GM13976 (cell line): ENCODE data around the gene GREM2.

Experiments used
- DNase-seq: peaks from one replicate; pipeline ENCODE4 v3.0.0; 2012; ENCODE audit warnings: low spot score
- in situ Hi-C: fragments of 300-500 bp; cut with MboI; formaldehyde crosslinking; loops from one replicate; pipeline ENCODE4 v1.12.0; 2022; ENCODE audit warnings: low sequenced_read_pairs, mixed read lengths, inconsistent platforms; ENCODE audit not compliant: unreplicated experiment
- TF ChIP-seq, protein P1 (sequence below): IDR thresholded peaks from 2 replicates; pipeline ENCODE4 v1.5.1; 2012; ENCODE audit warnings: borderline replicate concordance, mild to moderate bottlenecking; ENCODE audit not compliant: insufficient read depth; ENCODE audit errors: extremely low read depth, missing control alignments, control extremely low read depth

The GREM2 gene

DNA sequence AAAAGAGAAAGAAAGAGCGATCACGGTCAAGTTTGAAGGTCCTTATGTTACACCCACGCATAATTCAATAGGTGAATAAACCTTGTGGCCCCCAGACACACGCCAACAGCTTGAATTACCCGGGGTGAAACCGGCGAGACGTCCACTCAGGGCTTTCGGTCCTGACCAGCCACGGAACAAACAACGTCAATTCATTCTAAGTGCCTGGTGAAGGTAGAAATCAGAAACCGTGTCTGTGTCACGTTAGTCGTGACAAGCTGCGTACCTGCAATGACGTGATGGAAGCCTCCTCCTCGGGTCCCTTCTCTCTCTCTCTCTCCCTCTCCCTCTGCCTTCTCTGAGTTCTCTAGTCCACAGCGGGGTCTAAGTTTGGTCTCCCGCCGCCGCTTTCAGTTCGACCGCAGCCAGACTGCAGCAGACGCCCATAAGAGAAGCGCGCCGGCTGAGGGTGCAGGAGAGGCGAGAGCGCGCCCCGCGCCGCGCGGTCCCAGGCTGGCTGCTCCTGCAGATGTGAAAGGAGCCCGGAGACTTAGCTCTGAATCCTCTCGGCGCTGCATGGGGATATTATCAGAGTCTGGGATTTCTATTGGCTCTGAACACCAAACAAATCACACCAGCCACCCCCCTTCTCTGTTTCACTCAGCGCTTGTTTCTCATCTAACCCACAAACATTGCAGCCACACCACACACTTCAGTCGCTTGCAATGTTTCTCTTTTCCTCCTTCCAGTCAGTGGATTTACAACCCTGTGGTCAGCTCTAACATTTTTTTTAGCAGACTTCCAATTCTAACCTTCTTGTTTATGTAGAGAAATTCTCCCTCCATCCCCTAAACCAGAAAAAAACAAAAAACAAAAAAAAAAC is at the start of gene GREM2:
GREM2 (minus strand) TSS at position 537 of the 862 bp plus-strand sequence. CDS start 118,680 bp downstream, outside the sequence.
- in situ Hi-C loops = no loop called here
- DNase-seq = peak; percentile 55
- TF ChIP-seq, protein P1, sequence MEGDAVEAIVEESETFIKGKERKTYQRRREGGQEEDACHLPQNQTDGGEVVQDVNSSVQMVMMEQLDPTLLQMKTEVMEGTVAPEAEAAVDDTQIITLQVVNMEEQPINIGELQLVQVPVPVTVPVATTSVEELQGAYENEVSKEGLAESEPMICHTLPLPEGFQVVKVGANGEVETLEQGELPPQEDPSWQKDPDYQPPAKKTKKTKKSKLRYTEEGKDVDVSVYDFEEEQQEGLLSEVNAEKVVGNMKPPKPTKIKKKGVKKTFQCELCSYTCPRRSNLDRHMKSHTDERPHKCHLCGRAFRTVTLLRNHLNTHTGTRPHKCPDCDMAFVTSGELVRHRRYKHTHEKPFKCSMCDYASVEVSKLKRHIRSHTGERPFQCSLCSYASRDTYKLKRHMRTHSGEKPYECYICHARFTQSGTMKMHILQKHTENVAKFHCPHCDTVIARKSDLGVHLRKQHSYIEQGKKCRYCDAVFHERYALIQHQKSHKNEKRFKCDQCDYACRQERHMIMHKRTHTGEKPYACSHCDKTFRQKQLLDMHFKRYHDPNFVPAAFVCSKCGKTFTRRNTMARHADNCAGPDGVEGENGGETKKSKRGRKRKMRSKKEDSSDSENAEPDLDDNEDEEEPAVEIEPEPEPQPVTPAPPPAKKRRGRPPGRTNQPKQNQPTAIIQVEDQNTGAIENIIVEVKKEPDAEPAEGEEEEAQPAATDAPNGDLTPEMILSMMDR = no peak

DNA sequence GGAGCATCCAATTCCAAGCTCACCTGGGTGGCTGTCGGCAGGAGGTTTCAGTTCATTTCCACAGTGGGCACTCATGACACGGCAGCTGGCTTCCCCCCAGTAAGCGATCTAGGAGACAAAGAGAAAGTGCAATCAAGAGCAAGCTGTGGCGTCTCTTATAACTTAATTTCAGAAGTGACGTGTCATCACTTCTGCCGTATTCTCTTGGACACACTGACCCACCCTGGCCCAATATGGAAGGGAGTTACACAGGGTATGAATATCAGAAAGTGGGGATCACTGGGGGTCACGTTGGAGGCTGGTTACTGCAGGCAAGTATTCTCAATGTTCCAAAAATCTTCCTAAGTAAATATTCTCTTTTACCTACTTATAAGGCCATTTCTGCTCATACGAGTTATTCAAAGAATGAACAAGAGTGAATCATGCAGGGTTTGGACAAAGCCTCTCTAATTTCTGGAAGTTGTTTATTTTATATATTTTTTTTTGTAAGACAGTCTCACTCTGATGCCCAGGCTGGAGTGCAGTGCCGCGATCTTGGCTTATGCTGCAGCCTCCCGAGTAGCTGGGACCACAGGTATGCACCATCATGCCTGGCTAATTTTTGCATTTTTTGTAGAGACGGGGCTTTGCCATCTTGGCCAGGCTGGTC is 46.5 kb upstream of the GREM2 start:
- TF ChIP-seq, protein P1 = no peak
- in situ Hi-C loops = no loop called here
- DNase-seq = no peak

DNA sequence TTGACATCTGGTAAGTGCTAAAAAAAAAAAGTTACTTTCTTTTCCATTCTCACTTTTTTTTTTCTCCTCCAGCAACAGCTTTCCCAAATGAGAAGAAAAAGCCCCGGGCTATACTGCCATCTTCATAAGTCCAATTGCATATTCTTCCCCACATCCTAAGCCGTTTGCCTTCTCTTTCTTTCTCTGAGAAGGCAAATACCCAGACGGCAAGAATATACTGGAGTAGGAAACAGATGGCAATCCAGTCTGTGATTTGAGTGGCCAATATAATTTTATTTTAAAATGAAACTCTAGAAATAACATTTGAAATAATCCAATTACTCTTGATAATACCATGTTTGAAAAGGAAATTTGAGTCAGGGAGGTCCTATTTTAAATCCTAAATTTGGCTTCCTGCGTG is 44.6 kb upstream of the GREM2 start:
- TF ChIP-seq, protein P1 = no peak
- DNase-seq = no peak
- in situ Hi-C loops = no loop called here

DNA sequence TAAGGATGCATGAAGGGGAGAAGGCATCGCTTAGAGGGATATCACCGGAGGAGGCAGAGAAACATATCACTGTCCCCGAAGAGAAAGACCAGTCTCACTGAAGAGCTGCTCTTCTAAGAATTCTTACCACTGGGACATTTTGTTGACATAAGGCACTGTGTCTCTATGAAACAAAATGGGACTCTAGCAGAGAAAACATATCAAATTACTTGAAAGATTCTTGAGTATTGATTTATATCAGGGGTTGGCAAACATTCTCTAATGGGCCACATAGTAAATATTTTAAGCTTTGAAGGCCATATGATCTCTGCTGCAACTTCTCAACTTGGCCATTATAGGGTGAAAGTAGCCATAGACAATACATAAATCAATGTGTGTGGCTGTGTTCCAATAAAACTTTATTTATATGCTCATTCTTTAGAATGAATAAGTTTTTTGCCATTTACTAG is 41.0 kb upstream of the GREM2 start:
- TF ChIP-seq, protein P1 = no peak
- DNase-seq = no peak
- in situ Hi-C loops = no loop called here

DNA sequence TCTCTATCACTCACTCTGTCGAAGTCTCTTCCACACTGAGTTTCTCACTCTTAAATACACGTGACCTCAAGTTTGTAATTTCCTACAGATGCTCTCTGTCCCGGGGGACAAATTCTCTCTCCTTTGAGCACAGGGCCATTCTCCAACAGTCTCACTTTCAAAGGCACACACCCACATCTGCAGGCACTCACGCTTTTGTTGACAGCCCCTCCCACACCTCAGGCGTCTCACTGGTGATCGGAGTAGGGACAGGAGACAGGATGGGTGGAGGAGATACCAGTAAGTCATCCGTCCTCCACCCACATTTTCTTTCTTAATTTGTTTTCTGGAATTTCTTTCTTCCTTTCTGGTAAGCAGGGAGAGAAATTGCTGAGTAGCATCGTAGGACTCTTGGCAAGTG is 40.6 kb upstream of the GREM2 start:
- no peak for DNase-seq
- TF ChIP-seq, protein P1 = no peak
- in situ Hi-C loops = no loop called here

DNA sequence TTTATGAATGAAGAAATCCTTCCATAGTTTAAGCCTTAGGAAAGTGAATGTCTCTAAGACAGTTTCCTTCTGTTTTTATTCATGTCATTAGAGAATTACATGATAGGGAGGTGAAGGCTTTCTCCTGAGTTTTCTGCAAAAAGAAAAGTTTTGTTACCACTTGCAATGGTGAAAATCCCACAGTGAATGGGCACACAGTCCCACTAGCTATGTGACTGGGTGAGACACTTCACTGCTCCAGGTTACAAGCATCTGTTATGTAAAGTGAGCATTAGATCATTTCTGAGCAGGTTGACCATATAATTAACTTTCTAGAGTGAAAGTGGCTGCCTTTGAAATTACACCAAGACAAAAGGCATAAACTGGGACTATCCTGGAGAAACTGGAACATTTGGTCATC is 38.9 kb upstream of the GREM2 start:
- no peak for DNase-seq
- in situ Hi-C loops = no loop called here
- TF ChIP-seq, protein P1 = no peak
